NCI-H526 treated with DMSO at 0.1 percent for 48 hours (cell line): ENCODE data around the gene ELFN1.
"Not testable (repeated sequence)": the region's sequence is repeated elsewhere in the genome, so short reads cannot be mapped to it uniquely, and the experiment has no call there.

Experiments
- DNase-seq: peaks from one replicate; lab custom pipeline; 2025; lab: John Stamatoyannopoulos, UW

ELFN1 gene

GRCh38 chr7:1757601-1758000 is 87.5 kb downstream of the ELFN1 start:
- no peak for DNase-seq

GRCh38 chr7:1758028-1758858 is 88.2 kb downstream of the ELFN1 start:
- no peak for DNase-seq

GRCh38 chr7:1758859-1759521 is 88.9 kb downstream of the ELFN1 start:
- no peak for DNase-seq

GRCh38 chr7:1761097-1761496 is 91.0 kb downstream of the ELFN1 start:
- no peak for DNase-seq

- DNase-seq = no peak
Measured at GRCh38 chr7:1761774-1762173, 91.7 kb downstream of the ELFN1 start.

GRCh38 chr7:1762238-1762945 is 92.3 kb downstream of the ELFN1 start:
- DNase-seq = no peak

GRCh38 chr7:1763033-1763432 is 93.0 kb downstream of the ELFN1 start:
- DNase-seq = no peak

GRCh38 chr7:1763911-1764310 is 93.8 kb downstream of the ELFN1 start:
- DNase-seq = not testable (repeated sequence)

- no peak for DNase-seq
Measured at GRCh38 chr7:1765336-1765735, 95.3 kb downstream of the ELFN1 start.

- DNase-seq = no peak
Measured at GRCh38 chr7:1767524-1767923, 97.4 kb downstream of the ELFN1 start.

GRCh38 chr7:1768832-1769231 is 98.8 kb downstream of the ELFN1 start:
- DNase-seq = no peak

- DNase-seq = no peak
Measured at GRCh38 chr7:1769286-1770200, 99.5 kb downstream of the ELFN1 start.

GRCh38 chr7:1770331-1770730 is 100.3 kb downstream of the ELFN1 start:
- no peak for DNase-seq

GRCh38 chr7:1775389-1775788 is 105.3 kb downstream of the ELFN1 start:
- DNase-seq = no peak

- DNase-seq = no peak
Measured at GRCh38 chr7:1777122-1777521, 107.0 kb downstream of the ELFN1 start.

- no peak for DNase-seq
Measured at GRCh38 chr7:1779445-1779844, 109.4 kb downstream of the ELFN1 start.

- no peak for DNase-seq
Measured at GRCh38 chr7:1781369-1781768, 111.3 kb downstream of the ELFN1 start.

GRCh38 chr7:1785839-1786238 is 115.8 kb downstream of the ELFN1 start:
- no peak for DNase-seq

GRCh38 chr7:1787241-1787640 is 117.2 kb downstream of the ELFN1 start:
- no peak for DNase-seq

- DNase-seq = no peak
Measured at GRCh38 chr7:1787681-1788235, 117.7 kb downstream of the ELFN1 start.

- no peak for DNase-seq
Measured at GRCh38 chr7:1794888-1795542, 124.9 kb downstream of the ELFN1 start.
